B cell (primary cell): ENCODE results near the gene AQP5. TPM values are rescaled to one million over a fixed set of nuclear protein-coding genes. Genes with fewer than 3 reads are reported as not detected.

Experiments
- ATAC-seq: fragments of 200-7000 bp; cut with Tn5 transposase; one replicate; pipeline ENCODE4 v1.10.0; 2021; ENCODE audit warnings: low read depth, mild to moderate bottlenecking, moderate number of reproducible peaks, moderate library complexity
- CTCF ChIA-PET: fragments of 350-600 bp; sonication (Branson Sonifier 250); formaldehyde crosslinking; loops from one replicate; lab custom pipeline; 2021; ENCODE audit warnings: antibody characterized with exemption, inconsistent platforms; lab: Charles Lee
- POLR2A ChIA-PET: fragments of 350-600 bp; sonication (Branson Sonifier 250); formaldehyde crosslinking; loops from one replicate; lab custom pipeline; 2021; ENCODE audit warnings: antibody characterized with exemption; lab: Charles Lee
- DNase-seq: peaks from one replicate; pipeline ENCODE4 v3.0.0; 2013
- H2AFZ ChIP-seq: 2 replicates; pipeline ENCODE4 v1.6.1; 2012; ENCODE audit warnings: mild to moderate bottlenecking, low read depth, low read length; ENCODE audit not compliant: insufficient read depth, poor library complexity, severe bottlenecking
- H3K27ac ChIP-seq, 2 donors: 1 replicate in 1 of 2; 2 replicates in 1 of 2; pipeline ENCODE4 v1.5.1; 2012 to 2013; ENCODE audit warnings: low read length in 2 of 2, mild to moderate bottlenecking in 2 of 2, moderate library complexity in 1 of 2
- H3K27me3 ChIP-seq, 4 experiments: fragments of 200-600 bp in 1 of 4; sonication (generic) in 1 of 4; replicated peaks in 1 of 4; 1 replicate in 2 of 4; 2 replicates in 2 of 4; pipeline versions ENCODE4 v1.6.1 to v1.7.0; 2013 to 2016; ENCODE audit warnings: low read length in 3 of 4, mild to moderate bottlenecking in 2 of 4, mixed read lengths in 1 of 4, moderate library complexity in 1 of 4; ENCODE audit not compliant: insufficient read depth in 4 of 4, control insufficient read depth in 3 of 4; ENCODE audit errors: control extremely low read depth in 1 of 4
- H3K36me3 ChIP-seq, 2 experiments: replicated peaks in 1 of 2; 1 replicate in 1 of 2; 2 replicates in 1 of 2; pipeline versions ENCODE4 v1.6.1 to v1.7.1; 2013; ENCODE audit warnings: low read length in 1 of 2; ENCODE audit not compliant: insufficient read depth in 2 of 2, control insufficient read depth in 1 of 2; ENCODE audit errors: control extremely low read depth in 1 of 2, extremely low read depth in 1 of 2
- H3K4me1 ChIP-seq, 2 donors: fragments of 200-600 bp in 1 of 2; sonication (generic) in 1 of 2; 1 replicate in 1 of 2; 2 replicates in 1 of 2; pipeline versions ENCODE4 v1.5.1 to v1.6.1; 2013 to 2017; ENCODE audit warnings: low read length in 2 of 2; ENCODE audit not compliant: control insufficient read depth in 2 of 2, insufficient read depth in 2 of 2
- H3K4me2 ChIP-seq: replicated peaks from 2 replicates; pipeline ENCODE3; 2012; ENCODE audit warnings: mild to moderate bottlenecking, low read depth, low read length; ENCODE audit not compliant: poor library complexity, severe bottlenecking
- H3K4me3 ChIP-seq, 5 experiments: fragments of 200-600 bp in 1 of 5; sonication (generic) in 1 of 5; 1 replicate in 3 of 5; 2 replicates in 2 of 5; pipeline versions ENCODE4 v1.5.1 to v1.7.0; 2011 to 2016; ENCODE audit warnings: low read length in 4 of 5, mild to moderate bottlenecking in 4 of 5, low read depth in 2 of 5, control low read depth in 1 of 5, moderate library complexity in 1 of 5; ENCODE audit not compliant: insufficient read depth in 1 of 5; ENCODE audit errors: control extremely low read depth in 1 of 5, extremely low read depth in 1 of 5
- H3K79me2 ChIP-seq: fragments of 200-600 bp; sonication (generic); one replicate; pipeline ENCODE4 v1.6.0; 2016; ENCODE audit warnings: low read length; ENCODE audit not compliant: control insufficient read depth, insufficient read depth
- H3K9ac ChIP-seq: fragments of 200-600 bp; sonication (generic); 2 replicates; pipeline ENCODE4 v1.6.1; 2017; ENCODE audit warnings: mild to moderate bottlenecking, low read length, moderate library complexity
- H3K9me3 ChIP-seq, 3 donors: one replicate each; pipeline versions ENCODE4 v1.6.1 to v1.7.1; 2013; ENCODE audit warnings: low read length in 2 of 3; ENCODE audit not compliant: control insufficient read depth in 2 of 3, insufficient read depth in 1 of 3; ENCODE audit errors: control extremely low read depth in 1 of 3
- H4K20me1 ChIP-seq: 2 replicates; pipeline ENCODE4 v1.6.0; 2012; ENCODE audit warnings: mild to moderate bottlenecking, low read length; ENCODE audit not compliant: insufficient read depth, control insufficient read depth, poor library complexity, severe bottlenecking
- H3K27ac Mint-ChIP-seq: one replicate; pipeline ENCODE4 v1.8.0; 2021; ENCODE audit warnings: mixed read lengths
- H3K27me3 Mint-ChIP-seq: one replicate; pipeline ENCODE4 v1.8.0; 2021; ENCODE audit warnings: mixed read lengths
- H3K4me1 Mint-ChIP-seq: one replicate; pipeline ENCODE4 v1.8.0; 2021; ENCODE audit warnings: mixed read lengths
- H3K4me3 Mint-ChIP-seq: one replicate; pipeline ENCODE4 v1.8.0; 2021; ENCODE audit warnings: mixed read lengths
- H3K9me3 Mint-ChIP-seq: one replicate; pipeline ENCODE4 v1.8.0; 2022; ENCODE audit warnings: mixed read lengths; ENCODE audit not compliant: insufficient read depth
- EZH2 ChIP-seq: IDR thresholded peaks from 2 replicates; pipeline ENCODE4 v1.6.1; 2012; ENCODE audit warnings: borderline replicate concordance, low read depth, mild to moderate bottlenecking, moderate library complexity, low read length; ENCODE audit not compliant: insufficient read depth, poor library complexity, severe bottlenecking
- WGBS: methylation state at CpG from one replicate; pipeline ENCODE4 v1.1.5; 2013; ENCODE audit warnings: missing lambda C conversion rate; ENCODE audit not compliant: insufficient coverage; 5-methylcytosine and 5-hydroxymethylcytosine counted together
- intact Hi-C: fragments of 100-400 bp; cut with micrococcal nuclease; formaldehyde crosslinking; loops from one replicate; pipeline ENCODE4 v1.10.0; 2022
- polyA plus RNA-seq: library from polyadenylated mRNA; depleted of rRNA; stranded (reverse); fragments of >200 nt; gene quantifications from 2 replicates; pipeline ENCODE4 v1.2.3, GENCODE V29; 2012
- total RNA-seq, 2 donors: library from RNA; stranded (reverse); fragments of 120-200 nt in 1 of 2; gene quantifications; 1 replicate in 1 of 2; 2 replicates in 1 of 2; pipeline versions ENCODE4 v1.2.3 to v1.2.4, GENCODE V29; 2013 to 2022
- TF ChIP-seq, protein P1 (sequence below): fragments of 200-600 bp; IDR thresholded peaks from one replicate; pipeline ENCODE4 v1.8.0; 2022; ENCODE audit warnings: antibody characterized with exemption, mild to moderate bottlenecking

The AQP5 gene
- total and polyA plus RNA-seq, 2 donors (not counting 1 experiment from before 2014, with no cell fraction given), result not detected

DNA sequence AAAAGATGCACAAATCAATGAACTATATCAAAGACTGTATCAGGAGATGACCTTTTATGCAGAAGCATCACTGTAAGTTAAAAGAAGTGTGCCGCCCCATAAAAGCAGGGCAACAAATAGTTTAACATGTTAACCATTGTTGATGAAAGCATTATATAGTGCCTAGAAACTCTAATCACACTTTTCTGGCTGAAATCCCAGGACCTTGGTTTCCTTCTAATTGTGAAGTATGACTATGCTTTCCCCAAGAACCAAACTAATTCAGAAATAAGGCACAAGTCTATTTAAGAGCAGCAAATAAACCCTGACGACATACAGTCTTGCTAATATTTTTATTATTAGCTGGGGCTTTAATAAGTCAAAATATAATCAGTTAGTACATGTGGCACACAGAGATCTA is 41.9 kb downstream of the AQP5 start:
- Mint-ChIP-seq H3K27ac (no peak overlapping the region), H3K4me3 (no peak overlapping the region), H3K9me3 (no peaks in the 10 kb centered on the region), H3K27me3 (no peaks in the 10 kb centered on the region), H3K4me1 (peaks cover 13% of the 10 kb centered on the region)
- TF ChIP-seq EZH2, result no peak
- TF ChIP-seq, protein P1, sequence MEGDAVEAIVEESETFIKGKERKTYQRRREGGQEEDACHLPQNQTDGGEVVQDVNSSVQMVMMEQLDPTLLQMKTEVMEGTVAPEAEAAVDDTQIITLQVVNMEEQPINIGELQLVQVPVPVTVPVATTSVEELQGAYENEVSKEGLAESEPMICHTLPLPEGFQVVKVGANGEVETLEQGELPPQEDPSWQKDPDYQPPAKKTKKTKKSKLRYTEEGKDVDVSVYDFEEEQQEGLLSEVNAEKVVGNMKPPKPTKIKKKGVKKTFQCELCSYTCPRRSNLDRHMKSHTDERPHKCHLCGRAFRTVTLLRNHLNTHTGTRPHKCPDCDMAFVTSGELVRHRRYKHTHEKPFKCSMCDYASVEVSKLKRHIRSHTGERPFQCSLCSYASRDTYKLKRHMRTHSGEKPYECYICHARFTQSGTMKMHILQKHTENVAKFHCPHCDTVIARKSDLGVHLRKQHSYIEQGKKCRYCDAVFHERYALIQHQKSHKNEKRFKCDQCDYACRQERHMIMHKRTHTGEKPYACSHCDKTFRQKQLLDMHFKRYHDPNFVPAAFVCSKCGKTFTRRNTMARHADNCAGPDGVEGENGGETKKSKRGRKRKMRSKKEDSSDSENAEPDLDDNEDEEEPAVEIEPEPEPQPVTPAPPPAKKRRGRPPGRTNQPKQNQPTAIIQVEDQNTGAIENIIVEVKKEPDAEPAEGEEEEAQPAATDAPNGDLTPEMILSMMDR, result no peak
- Histone ChIP-seq H3K4me1 (peaks cover 3 to 7% of the 10 kb centered on the region in 2 donors), H3K9me3 (no peaks in the 10 kb centered on the region), H2AFZ (no peak overlapping the region), H3K4me3 (no peak overlapping the region), H3K27me3 (no peaks in the 10 kb centered on the region), H3K36me3 (peaks cover 2 to 11% of the 10 kb centered on the region in 2 experiments), H3K4me2 (no peak overlapping the region), H3K9ac (no peak overlapping the region), H3K79me2 (peaks cover under 1% of the 10 kb centered on the region), H3K27ac (no peak overlapping the region), H4K20me1 (no peaks in the 10 kb centered on the region)
- ATAC-seq (no peak), DNase-seq (no peak)
- CTCF ChIA-PET, result interaction anchor here (0.6 to 2.0 kb wide), 2 partner anchors 22 to 36 kb away, joined by 3 to 5 read pairs; no protein-coding TSS in a partner anchor
- POLR2A ChIA-PET, result interaction anchor here (0.8 kb wide), 1 partner anchor 381 kb away, joined by 6 read pairs; no protein-coding TSS in a partner anchor
- WGBS, result no CpG with 5 or more reads among the region's 2 CpGs
- intact Hi-C loops, result no loop called here

DNA sequence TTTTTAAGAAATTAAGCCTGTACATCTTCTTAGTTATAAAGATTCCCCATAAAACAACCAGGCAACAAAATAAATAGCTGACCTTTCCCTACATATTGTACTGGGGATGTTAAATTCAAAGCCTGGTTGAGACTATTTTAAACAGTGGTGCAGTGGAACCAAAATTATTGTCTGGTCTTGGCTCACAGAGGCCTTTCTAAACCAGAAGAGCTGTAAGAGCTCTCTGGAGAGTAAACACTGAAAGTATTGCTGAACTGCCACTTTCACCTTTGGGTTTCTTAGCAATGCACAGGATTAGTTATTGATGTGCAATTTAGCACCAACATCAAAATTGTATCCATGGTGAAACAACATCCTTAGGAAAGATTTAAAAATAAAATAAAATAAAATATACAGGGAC is 43.0 kb downstream of the AQP5 start:
- CTCF ChIA-PET, result interaction anchor here (1.1 kb wide), 1 partner anchor 63 kb away, joined by 3 read pairs; no protein-coding TSS in a partner anchor
- no peaks in the 10 kb centered on the region for H3K27me3 Mint-ChIP-seq
- TF ChIP-seq, protein P1, result no peak
- intact Hi-C loops, result no loop called here
- H3K4me3 Mint-ChIP-seq, result no peak overlapping the region
- H3K9ac ChIP-seq, result no peak overlapping the region
- H3K4me2 ChIP-seq, result no peak overlapping the region
- no peak for DNase-seq
- ATAC-seq, result no peak
- peaks cover 8% of the 10 kb centered on the region for H3K79me2 ChIP-seq
- H3K4me1 Mint-ChIP-seq, result peaks cover 13% of the 10 kb centered on the region
- H2AFZ ChIP-seq, result no peak overlapping the region
- no peak overlapping the region for H3K27ac ChIP-seq
- no peaks in the 10 kb centered on the region for H4K20me1 ChIP-seq
- H3K4me1 ChIP-seq, result peaks cover 3 to 7% of the 10 kb centered on the region in 2 donors
- no peak overlapping the region for H3K4me3 ChIP-seq
- POLR2A ChIA-PET, result no interaction called here
- no peaks in the 10 kb centered on the region for H3K9me3 Mint-ChIP-seq
- H3K36me3 ChIP-seq, result peaks cover 3 to 8% of the 10 kb centered on the region in 2 experiments
- H3K27me3 ChIP-seq, result no peaks in the 10 kb centered on the region
- H3K27ac Mint-ChIP-seq, result no peak overlapping the region
- no peaks in the 10 kb centered on the region for H3K9me3 ChIP-seq
